ENCODE results near the gene HPS3.

The HPS3 gene

DNA sequence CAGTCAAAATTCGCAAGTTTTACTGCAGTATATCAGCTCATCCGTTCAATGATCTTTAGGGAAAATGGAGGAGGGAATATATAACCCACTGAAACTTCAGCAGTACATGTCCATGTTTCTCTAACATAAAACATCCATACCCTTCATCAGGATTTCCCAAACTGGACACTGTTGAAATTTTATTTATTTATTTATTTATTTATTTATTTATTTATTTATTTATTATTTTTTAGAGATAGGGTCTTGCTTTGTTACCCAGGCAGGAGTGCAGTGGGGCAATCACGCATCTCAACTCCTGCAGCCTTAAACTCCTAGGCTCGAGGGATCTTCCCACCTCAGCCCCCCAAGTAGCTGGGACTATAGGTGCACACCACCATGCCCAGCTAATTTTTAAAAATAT lies 28.3 kb upstream of the HPS3 start:
- TF ChIP-seq POLR2A (IDR thresholded peaks at IDR 0.05; ENCODE audit: low read depth, low read length) = no peak
- FAIRE-seq (no peak), DNase-seq (ENCODE audit: insufficient read length, low spot score) (no peak)

- FAIRE-seq (no peak), DNase-seq (ENCODE audit: insufficient read length, low spot score) (no peak)
- no peak for TF ChIP-seq POLR2A (IDR thresholded peaks at IDR 0.05; ENCODE audit: low read depth, low read length)
Observed at GRCh38 chr3:149101641-149102040, 27.8 kb upstream of the HPS3 start.

GRCh38 chr3:149104484-149104883 lies 25.0 kb upstream of the HPS3 start:
- no peak for FAIRE-seq
- no peak for DNase-seq (ENCODE audit: insufficient read length, low spot score)
- no peak for TF ChIP-seq POLR2A (IDR thresholded peaks at IDR 0.05; ENCODE audit: low read depth, low read length)

- no peak for FAIRE-seq
- DNase-seq (ENCODE audit: insufficient read length, low spot score) = no peak
- no peak for TF ChIP-seq POLR2A (IDR thresholded peaks at IDR 0.05; ENCODE audit: low read depth, low read length)
Observed at GRCh38 chr3:149114458-149114857, 15.0 kb upstream of the HPS3 start.

DNA sequence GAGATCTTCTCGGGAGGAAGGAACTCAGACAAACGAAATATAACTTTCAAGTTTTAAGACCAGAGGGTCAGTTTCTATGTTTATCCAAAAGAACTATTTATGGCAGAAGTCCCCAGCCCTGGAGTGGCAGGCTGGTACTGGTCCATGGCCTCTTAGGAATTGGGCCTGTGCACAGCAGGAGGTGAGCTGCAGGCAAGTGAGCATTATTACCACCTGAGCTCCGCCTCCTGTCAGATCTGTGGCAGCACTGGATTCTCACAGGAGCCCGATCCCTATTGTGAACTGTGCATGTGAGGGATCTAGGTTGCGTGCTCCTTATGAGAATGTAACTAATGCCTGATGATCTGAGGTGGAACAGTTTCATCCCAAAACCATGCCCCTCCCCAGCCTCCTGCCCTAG lies 14.3 kb upstream of the HPS3 start:
- no peak for DNase-seq (ENCODE audit: insufficient read length, low spot score)
- no peak for FAIRE-seq
- TF ChIP-seq POLR2A (IDR thresholded peaks at IDR 0.05; ENCODE audit: low read depth, low read length) = no peak

GRCh38 chr3:149118724-149119123 lies 10.7 kb upstream of the HPS3 start:
- TF ChIP-seq POLR2A (IDR thresholded peaks at IDR 0.05; ENCODE audit: low read depth, low read length) = no peak
- DNase-seq (ENCODE audit: insufficient read length, low spot score) = no peak
- no peak for FAIRE-seq

- no peak for TF ChIP-seq POLR2A (IDR thresholded peaks at IDR 0.05; ENCODE audit: low read depth, low read length)
- no peak for DNase-seq (ENCODE audit: insufficient read length, low spot score)
- FAIRE-seq = no peak
Observed at GRCh38 chr3:149119466-149119865, 10.0 kb upstream of the HPS3 start.

- TF ChIP-seq POLR2A (IDR thresholded peaks at IDR 0.05; ENCODE audit: low read depth, low read length) = no peak
- peak; percentile 84 for FAIRE-seq
- DNase-seq (ENCODE audit: insufficient read length, low spot score) = peak; percentile 41
Observed at GRCh38 chr3:149120051-149120972, 9.1 kb upstream of the HPS3 start.

- DNase-seq (ENCODE audit: insufficient read length, low spot score) (no peak), FAIRE-seq (no peak)
- no peak for TF ChIP-seq POLR2A (IDR thresholded peaks at IDR 0.05; ENCODE audit: low read depth, low read length)
Observed at GRCh38 chr3:149122721-149123578, 6.5 kb upstream of the HPS3 start.

DNA sequence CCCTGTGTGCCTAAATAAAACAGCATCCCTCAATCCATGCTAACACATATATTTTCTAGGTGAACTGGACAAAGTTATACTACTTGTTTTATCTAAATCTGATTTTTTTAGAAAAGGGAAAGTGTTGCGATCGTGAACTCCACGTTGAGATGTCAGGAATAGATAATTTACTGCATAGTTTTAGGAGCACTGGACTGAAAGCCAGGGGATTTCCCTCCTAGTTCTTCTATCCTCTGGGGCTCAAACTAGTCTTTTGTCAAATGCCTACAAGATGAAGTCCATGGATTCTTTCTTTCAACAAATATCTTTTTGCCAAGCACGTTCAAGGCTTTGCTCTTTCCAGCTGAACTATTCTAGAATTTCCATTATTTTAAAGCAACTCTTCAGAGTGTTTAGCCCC lies 617 bp upstream of the HPS3 start:
- TF ChIP-seq POLR2A (IDR thresholded peaks at IDR 0.05; ENCODE audit: low read depth, low read length) = no peak
- FAIRE-seq (no peak), DNase-seq (ENCODE audit: insufficient read length, low spot score) (no peak)

DNA sequence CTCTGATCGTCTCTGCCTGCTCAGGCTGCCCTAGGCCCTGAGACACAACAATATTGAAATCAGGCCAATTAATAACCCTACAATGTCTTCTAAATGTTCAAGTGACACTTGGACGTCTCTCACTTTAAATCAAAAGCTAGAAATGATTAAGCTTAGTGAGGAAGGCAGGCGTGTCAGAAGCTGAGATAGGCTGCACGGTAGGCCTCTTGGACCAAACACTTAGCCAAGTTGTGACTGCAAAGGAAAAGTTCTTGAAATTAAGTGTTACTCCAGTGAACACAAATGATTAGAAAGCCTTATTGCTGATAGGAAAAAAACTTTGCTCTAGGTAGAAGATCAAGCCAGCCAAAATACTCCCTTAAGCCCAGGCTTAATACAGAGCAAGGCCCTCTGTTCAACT lies 2.2 kb downstream of the HPS3 start:
- DNase-seq (ENCODE audit: insufficient read length, low spot score) (no peak), FAIRE-seq (no peak)
- TF ChIP-seq POLR2A (IDR thresholded peaks at IDR 0.05; ENCODE audit: low read depth, low read length) = no peak

GRCh38 chr3:149134575-149134974 lies 5.1 kb downstream of the HPS3 start:
- TF ChIP-seq POLR2A (IDR thresholded peaks at IDR 0.05; ENCODE audit: low read depth, low read length) = no peak
- FAIRE-seq = peak; percentile 97
- DNase-seq (ENCODE audit: insufficient read length, low spot score) = peak; percentile 24

- no peak for DNase-seq (ENCODE audit: insufficient read length, low spot score)
- TF ChIP-seq POLR2A (IDR thresholded peaks at IDR 0.05; ENCODE audit: low read depth, low read length) = no peak
- no peak for FAIRE-seq
Observed at GRCh38 chr3:149142682-149143081, 13.2 kb downstream of the HPS3 start.

- no peak for TF ChIP-seq POLR2A (IDR thresholded peaks at IDR 0.05; ENCODE audit: low read depth, low read length)
- FAIRE-seq (no peak), DNase-seq (ENCODE audit: insufficient read length, low spot score) (no peak)
Observed at GRCh38 chr3:149145356-149145755, 15.9 kb downstream of the HPS3 start.

All from H54 (cell line).